ENCODE results near the gene ITGBL1. TPM values are rescaled to one million over a fixed set of nuclear protein-coding genes. Genes with fewer than 3 reads are reported as not detected.

ITGBL1 gene
- total RNA-seq, 1 experiment from 2014 or later, result 0.22 TPM

GRCh38 chr13:101425156-101425471, 27.4 kb upstream of the ITGBL1 start:
- Mint-ChIP-seq H3K27me3 (ENCODE audit: low read depth) (no peaks in the 10 kb centered on the region), H3K27ac (no peak overlapping the region), H3K36me3 (no peaks in the 10 kb centered on the region), H3K4me3 (no peak overlapping the region), H3K9me3 (no peaks in the 10 kb centered on the region), H3K4me1 (no peaks in the 10 kb centered on the region)
- DNase-seq (ENCODE audit: low spot score), result no peak
- ChIA-PET CTCF (no interaction called here), POLR2A (interaction anchor here (0.9 kb wide), 1 partner anchor 9 kb away, joined by 3 read pairs; the partner anchor contains the start of gene NALCN)
- no peak for ATAC-seq
- TF ChIP-seq AFF4 (CRISPR knock-in tag; IDR thresholded peaks at IDR 0.05; ENCODE audit: borderline replicate concordance) (no peak), PREB (CRISPR knock-in tag; IDR thresholded peaks at IDR 0.05; ENCODE audit: borderline replicate concordance) (no peak), GABPB1 (CRISPR knock-in tag; IDR thresholded peaks at IDR 0.05) (no peak), USF2 (CRISPR knock-in tag; IDR thresholded peaks at IDR 0.05) (no peak), ZNF232 (CRISPR knock-in tag; IDR thresholded peaks at IDR 0.05) (no peak), FOXK1 (CRISPR knock-in tag; IDR thresholded peaks at IDR 0.05) (no peak), HMGXB4 (CRISPR knock-in tag; IDR thresholded peaks at IDR 0.05) (no peak), ESRRA (CRISPR knock-in tag; IDR thresholded peaks at IDR 0.05; ENCODE audit: borderline replicate concordance) (no peak), SMAD3 (CRISPR knock-in tag; IDR thresholded peaks at IDR 0.05; ENCODE audit: borderline replicate concordance) (no peak), NFE2L1 (CRISPR knock-in tag; IDR thresholded peaks at IDR 0.05) (no peak), ZNF219 (CRISPR knock-in tag; IDR thresholded peaks at IDR 0.05; ENCODE audit: borderline replicate concordance) (no peak), ZSCAN18 (CRISPR knock-in tag; IDR thresholded peaks at IDR 0.05) (no peak), PRDM15 (CRISPR knock-in tag; IDR thresholded peaks at IDR 0.05) (no peak), ZNF263 (CRISPR knock-in tag; IDR thresholded peaks at IDR 0.05; ENCODE audit: low read depth) (no peak), CREM (CRISPR knock-in tag; IDR thresholded peaks at IDR 0.05) (no peak), CREB1 (CRISPR knock-in tag; IDR thresholded peaks at IDR 0.05) (no peak), NR3C1 (CRISPR knock-in tag; conservative IDR thresholded peaks at IDR 0.05; ENCODE audit: low read depth) (no peak), TP53 (CRISPR knock-in tag; IDR thresholded peaks at IDR 0.05) (no peak), CTCF (IDR thresholded peaks at IDR 0.05) (no peak), JUN (CRISPR knock-in tag; IDR thresholded peaks at IDR 0.05) (no peak)
